Muscle of leg (tissue), 11 donors: ENCODE data around the gene CAMTA2. TPM values are rescaled to one million over a fixed set of nuclear protein-coding genes. Genes with fewer than 3 reads are reported as not detected.

Experiments
- DNase-seq: peaks from one replicate; pipeline ENCODE4 v3.0.0; 2013
- H3K27ac ChIP-seq: one replicate; pipeline ENCODE4 v1.5.1; 2013; ENCODE audit warnings: mild to moderate bottlenecking, low read length, control low read depth
- H3K27me3 ChIP-seq: one replicate; pipeline ENCODE4 v1.6.1; 2013; ENCODE audit warnings: low read length; ENCODE audit not compliant: control insufficient read depth, insufficient read depth
- H3K36me3 ChIP-seq: one replicate; pipeline ENCODE4 v1.6.1; 2013; ENCODE audit warnings: low read length; ENCODE audit not compliant: control insufficient read depth, insufficient read depth
- H3K4me1 ChIP-seq: one replicate; pipeline ENCODE4 v1.6.1; 2013; ENCODE audit warnings: low read length; ENCODE audit not compliant: control insufficient read depth, insufficient read depth
- H3K4me3 ChIP-seq: one replicate; pipeline ENCODE4 v1.5.1; 2013; ENCODE audit warnings: low read length, control low read depth
- H3K9me3 ChIP-seq: replicated peaks from 2 replicates; pipeline ENCODE4 v1.6.1; 2013; ENCODE audit warnings: low read depth, low read length; ENCODE audit not compliant: control insufficient read depth
- WGBS: methylation state at CpG from one replicate; pipeline ENCODE4 v1.1.5; 2013; ENCODE audit warnings: missing lambda C conversion rate; ENCODE audit not compliant: insufficient coverage; 5-methylcytosine and 5-hydroxymethylcytosine counted together
- polyA plus RNA-seq, 8 donors: library from polyadenylated mRNA; unstranded; fragments of 120-200 nt; gene quantifications; one replicate each; pipeline versions ENCODE4 v1.2.1 to v1.2.3, GENCODE V29; 2013; ENCODE audit warnings: inconsistent platforms in 1 of 8, low replicate concordance in 1 of 8; ENCODE audit not compliant: insufficient read length in 8 of 8, insufficient read depth in 1 of 8
- total RNA-seq: library from RNA; stranded (reverse); fragments of 120-200 nt; gene quantifications from one replicate; pipeline ENCODE4 v1.2.4, GENCODE V29; 2013

The CAMTA2 gene
- total and polyA plus RNA-seq, 9 donors: 4.4 to 25.2 (median 22.1) TPM

GRCh38 chr17:4986403-4986802 lies 1.1 kb downstream of the CAMTA2 start:
- no peak for DNase-seq
- H3K27ac ChIP-seq: peak overlapping the region; percentile 96
- H3K36me3 ChIP-seq: peaks cover 15% of the 10 kb centered on the region
- H3K27me3 ChIP-seq: no peaks in the 10 kb centered on the region
- peaks cover 28% of the 10 kb centered on the region for H3K4me1 ChIP-seq
- 39% methylated on average over 5 of the region's 5 CpGs for WGBS
- no peaks in the 10 kb centered on the region for H3K9me3 ChIP-seq
- H3K4me3 ChIP-seq: peak overlapping the region; percentile 90

- Histone ChIP-seq H3K4me1 (peaks cover 13% of the 10 kb centered on the region), H3K27me3 (no peaks in the 10 kb centered on the region), H3K4me3 (no peak overlapping the region), H3K27ac (no peak overlapping the region), H3K36me3 (peaks cover 48% of the 10 kb centered on the region), H3K9me3 (no peaks in the 10 kb centered on the region)
- DNase-seq: no peak
- 70% methylated on average over 5 of the region's 5 CpGs for WGBS
These were observed 5.2 kb downstream of the CAMTA2 start for GRCh38 chr17:4982305-4982704.

GRCh38 chr17:4980644-4981216 lies 6.7 kb downstream of the CAMTA2 start:
- Histone ChIP-seq H3K4me3 (no peak overlapping the region), H3K27ac (no peak overlapping the region), H3K27me3 (no peaks in the 10 kb centered on the region), H3K4me1 (peaks cover 3% of the 10 kb centered on the region), H3K9me3 (no peaks in the 10 kb centered on the region), H3K36me3 (peaks cover 60% of the 10 kb centered on the region)
- WGBS: 29% methylated on average over 2 of the region's 6 CpGs
- peak; percentile 77 for DNase-seq

GRCh38 chr17:4978726-4979125 lies 8.7 kb downstream of the CAMTA2 start:
- no peaks in the 10 kb centered on the region for H3K27me3 ChIP-seq
- DNase-seq: no peak
- H3K4me1 ChIP-seq: peaks cover 12% of the 10 kb centered on the region
- no peak overlapping the region for H3K27ac ChIP-seq
- peaks cover 75% of the 10 kb centered on the region for H3K36me3 ChIP-seq
- no peak overlapping the region for H3K4me3 ChIP-seq
- H3K9me3 ChIP-seq: no peaks in the 10 kb centered on the region

GRCh38 chr17:4974115-4974670 lies 13.3 kb downstream of the CAMTA2 start:
- Histone ChIP-seq H3K27me3 (no peaks in the 10 kb centered on the region), H3K4me1 (peaks cover 35% of the 10 kb centered on the region), H3K27ac (no peak overlapping the region), H3K9me3 (no peaks in the 10 kb centered on the region), H3K36me3 (peaks cover 87% of the 10 kb centered on the region), H3K4me3 (no peak overlapping the region)
- no CpG with 5 or more reads among the region's 9 CpGs for WGBS
- no peak for DNase-seq

GRCh38 chr17:4973256-4974114 lies 14.0 kb downstream of the CAMTA2 start:
- H3K4me1 ChIP-seq: peaks cover 42% of the 10 kb centered on the region
- H3K27ac ChIP-seq: no peak overlapping the region
- H3K36me3 ChIP-seq: peaks cover 86% of the 10 kb centered on the region
- no peaks in the 10 kb centered on the region for H3K9me3 ChIP-seq
- DNase-seq: no peak
- H3K27me3 ChIP-seq: no peaks in the 10 kb centered on the region
- 89% methylated on average over 7 of the region's 10 CpGs for WGBS
- no peak overlapping the region for H3K4me3 ChIP-seq

- H3K36me3 ChIP-seq: peaks cover 79% of the 10 kb centered on the region
- H3K9me3 ChIP-seq: no peaks in the 10 kb centered on the region
- no peak for DNase-seq
- H3K27me3 ChIP-seq: no peaks in the 10 kb centered on the region
- no peak overlapping the region for H3K27ac ChIP-seq
- no peak overlapping the region for H3K4me3 ChIP-seq
- 72% methylated on average over 12 of the region's 12 CpGs for WGBS
- H3K4me1 ChIP-seq: peaks cover 48% of the 10 kb centered on the region
These were observed 14.7 kb downstream of the CAMTA2 start for GRCh38 chr17:4972752-4973151.

GRCh38 chr17:4972322-4972721 lies 15.2 kb downstream of the CAMTA2 start:
- H3K9me3 ChIP-seq: no peaks in the 10 kb centered on the region
- no peak for DNase-seq
- peaks cover 75% of the 10 kb centered on the region for H3K36me3 ChIP-seq
- H3K4me1 ChIP-seq: peaks cover 48% of the 10 kb centered on the region
- no peak overlapping the region for H3K4me3 ChIP-seq
- H3K27me3 ChIP-seq: no peaks in the 10 kb centered on the region
- no peak overlapping the region for H3K27ac ChIP-seq
- WGBS: 100% methylated on average over 6 of the region's 12 CpGs

GRCh38 chr17:4971826-4972225 lies 15.6 kb downstream of the CAMTA2 start:
- Histone ChIP-seq H3K27ac (no peak overlapping the region), H3K4me3 (no peak overlapping the region), H3K27me3 (no peaks in the 10 kb centered on the region), H3K4me1 (peaks cover 48% of the 10 kb centered on the region), H3K9me3 (no peaks in the 10 kb centered on the region), H3K36me3 (peaks cover 70% of the 10 kb centered on the region)
- DNase-seq: peak; percentile 66
- 58% methylated on average over 4 of the region's 6 CpGs for WGBS

GRCh38 chr17:4970273-4970672 lies 17.2 kb downstream of the CAMTA2 start:
- Histone ChIP-seq H3K36me3 (peaks cover 64% of the 10 kb centered on the region), H3K27me3 (no peaks in the 10 kb centered on the region), H3K4me1 (peaks cover 59% of the 10 kb centered on the region), H3K9me3 (no peaks in the 10 kb centered on the region), H3K27ac (no peak overlapping the region), H3K4me3 (no peak overlapping the region)
- DNase-seq: peak; percentile 46
- WGBS: 85% methylated on average over 4 of the region's 8 CpGs
